AG20443 (cell line): ENCODE data around the gene ARID3A.
"Not testable (repeated sequence)": the region's sequence is repeated elsewhere in the genome, so short reads cannot be mapped to it uniquely, and the experiment has no call there.

Source experiments
- DNase-seq: peaks from one replicate; pipeline ENCODE4 v3.0.0; 2012; ENCODE audit warnings: low spot score, mixed read lengths

ARID3A gene

DNA sequence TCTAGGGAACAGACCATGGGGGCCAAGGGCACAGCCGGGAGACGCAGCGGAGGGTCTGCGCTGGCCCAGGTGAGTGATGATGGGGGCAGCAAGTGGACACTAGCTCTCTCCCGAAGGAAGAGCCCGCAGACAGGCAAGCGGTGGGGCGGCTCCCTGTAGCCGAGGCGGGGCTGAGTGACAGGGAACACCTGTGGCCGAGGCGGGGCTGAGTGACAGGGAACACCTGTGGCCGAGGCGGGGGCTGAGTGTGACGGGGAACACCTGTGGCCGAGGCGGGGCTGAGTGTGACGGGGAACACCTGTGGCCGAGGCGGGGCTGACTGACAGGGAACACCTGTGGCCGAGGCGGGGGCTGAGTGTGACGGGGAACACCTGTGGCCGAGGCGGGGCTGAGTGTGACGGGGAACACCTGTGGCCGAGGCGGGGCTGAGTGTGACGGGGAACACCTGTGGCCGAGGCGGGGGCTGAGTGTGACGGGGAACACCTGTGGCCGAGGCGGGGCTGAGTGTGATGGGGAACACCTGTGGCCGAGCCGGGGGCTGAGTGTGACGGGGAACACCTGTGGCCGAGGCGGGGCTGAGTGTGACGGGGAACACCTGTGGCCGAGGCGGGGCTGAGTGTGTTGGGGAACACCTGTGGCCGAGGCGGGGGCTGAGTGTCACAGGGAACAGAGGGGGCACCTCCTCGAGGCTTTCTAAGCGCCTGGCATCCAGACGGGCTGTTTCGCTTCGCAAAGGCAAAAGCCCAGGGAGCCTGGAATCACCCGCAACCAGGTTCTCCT, 34.2 kb upstream of the ARID3A start:
- DNase-seq, result not testable (repeated sequence)

GRCh38 chr19:892243-892893, 33.5 kb upstream of the ARID3A start:
- no peak for DNase-seq

- DNase-seq, result peak; percentile 99
These were observed 32.7 kb upstream of the ARID3A start, which contains the start of the genes MED16 and RNU6-9 for GRCh38 chr19:892894-893689. MED16 (minus strand) TSS chr19:893187; CDS start chr19:891131, 2,056 bp downstream. RNU6-9 (plus strand) TSS chr19:893484.

DNA sequence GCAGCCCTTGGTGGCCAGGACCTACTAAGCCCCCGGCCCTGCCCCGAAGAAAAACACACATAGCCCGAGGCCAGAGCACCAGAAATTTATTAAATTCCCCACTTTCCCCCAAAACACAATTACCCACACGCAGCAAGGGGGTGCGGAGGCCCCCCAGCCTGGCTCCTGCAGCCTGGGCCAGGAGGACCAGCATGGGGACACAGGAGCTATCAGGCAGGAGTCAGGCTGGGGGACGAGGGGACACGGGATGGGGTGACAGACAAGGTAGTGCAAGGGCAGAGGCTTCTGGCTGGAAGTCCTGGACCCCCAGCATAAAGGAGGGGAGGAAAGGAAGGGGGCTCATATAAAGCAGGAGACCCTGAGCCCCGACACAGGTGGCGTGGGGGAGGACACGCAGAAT, 29.4 kb upstream of the ARID3A start:
- DNase-seq, result no peak

- DNase-seq, result no peak
These were observed 28.8 kb upstream of the ARID3A start for GRCh38 chr19:896999-897398.

DNA sequence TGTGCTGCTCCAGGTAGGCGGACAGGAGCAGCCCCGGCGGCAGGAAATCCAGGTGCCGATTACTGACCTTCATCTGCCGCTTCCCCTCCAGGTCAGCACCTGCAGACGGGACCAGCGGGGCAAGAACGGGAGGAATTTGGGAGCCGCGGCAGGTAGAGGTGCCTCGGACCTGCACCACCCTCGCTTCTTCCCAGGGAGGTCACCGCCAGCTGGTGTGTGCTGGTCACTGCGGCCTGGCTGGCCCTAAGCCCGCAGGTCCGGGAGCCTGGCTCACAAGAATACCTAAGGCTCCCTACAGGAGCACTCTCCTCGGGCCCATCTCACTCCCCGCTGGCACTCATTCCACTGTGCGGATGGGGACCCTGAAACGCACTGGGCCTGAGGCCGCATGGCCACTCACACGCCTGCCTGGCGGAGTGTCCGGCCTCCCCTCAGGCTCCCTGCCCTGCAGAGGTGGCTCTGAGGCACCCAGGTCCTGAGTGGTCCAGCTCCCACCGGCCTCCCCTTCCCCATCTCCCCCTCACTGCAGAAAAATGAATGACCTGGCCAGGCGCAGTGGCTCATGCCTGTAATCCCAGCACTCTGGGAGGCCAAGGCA, 28.3 kb upstream of the ARID3A start:
- DNase-seq, result no peak

DNA sequence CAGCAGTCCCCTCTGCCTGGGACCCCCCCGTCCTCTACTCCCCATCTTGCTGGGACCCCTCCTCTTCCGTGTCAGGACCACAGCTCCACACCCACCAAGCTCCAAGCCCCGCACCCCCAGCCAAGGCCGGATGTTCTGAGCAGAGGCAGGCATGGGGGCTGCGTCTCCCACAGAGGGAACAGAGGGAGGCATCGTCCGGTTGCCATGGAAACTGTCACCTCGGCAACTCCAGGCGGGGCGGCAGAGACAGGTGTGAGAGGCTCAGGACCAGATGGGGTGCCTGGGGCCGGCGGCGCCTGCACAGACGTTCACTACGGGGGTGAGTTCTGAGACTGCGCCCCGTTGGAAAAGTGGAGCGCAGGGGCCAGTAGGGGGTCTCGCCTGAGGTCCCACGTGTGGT, 27.2 kb upstream of the ARID3A start:
- no peak for DNase-seq

GRCh38 chr19:899336-900042, 26.3 kb upstream of the ARID3A start:
- no peak for DNase-seq

- DNase-seq, result no peak
These were observed 25.9 kb upstream of the ARID3A start for GRCh38 chr19:900043-900301.

- DNase-seq, result peak; percentile 54
These were observed 25.3 kb upstream of the ARID3A start for GRCh38 chr19:900302-901111.

GRCh38 chr19:901216-902092, 24.4 kb upstream of the ARID3A start:
- DNase-seq, result no peak

DNA sequence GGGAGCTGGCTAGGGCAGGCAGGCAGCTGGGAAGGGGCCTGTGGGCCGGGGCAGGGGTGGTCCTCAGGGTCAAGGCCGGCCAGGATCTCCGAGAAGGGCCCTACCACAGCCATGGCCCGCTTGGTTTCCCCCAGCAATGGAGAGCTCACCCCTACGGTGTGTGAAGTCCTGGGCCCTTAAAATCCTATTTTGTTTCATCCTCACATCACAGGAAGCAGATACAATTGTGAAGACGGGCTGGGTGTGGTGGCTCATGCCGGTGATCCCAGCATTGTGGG, 23.8 kb upstream of the ARID3A start:
- DNase-seq, result no peak

DNA sequence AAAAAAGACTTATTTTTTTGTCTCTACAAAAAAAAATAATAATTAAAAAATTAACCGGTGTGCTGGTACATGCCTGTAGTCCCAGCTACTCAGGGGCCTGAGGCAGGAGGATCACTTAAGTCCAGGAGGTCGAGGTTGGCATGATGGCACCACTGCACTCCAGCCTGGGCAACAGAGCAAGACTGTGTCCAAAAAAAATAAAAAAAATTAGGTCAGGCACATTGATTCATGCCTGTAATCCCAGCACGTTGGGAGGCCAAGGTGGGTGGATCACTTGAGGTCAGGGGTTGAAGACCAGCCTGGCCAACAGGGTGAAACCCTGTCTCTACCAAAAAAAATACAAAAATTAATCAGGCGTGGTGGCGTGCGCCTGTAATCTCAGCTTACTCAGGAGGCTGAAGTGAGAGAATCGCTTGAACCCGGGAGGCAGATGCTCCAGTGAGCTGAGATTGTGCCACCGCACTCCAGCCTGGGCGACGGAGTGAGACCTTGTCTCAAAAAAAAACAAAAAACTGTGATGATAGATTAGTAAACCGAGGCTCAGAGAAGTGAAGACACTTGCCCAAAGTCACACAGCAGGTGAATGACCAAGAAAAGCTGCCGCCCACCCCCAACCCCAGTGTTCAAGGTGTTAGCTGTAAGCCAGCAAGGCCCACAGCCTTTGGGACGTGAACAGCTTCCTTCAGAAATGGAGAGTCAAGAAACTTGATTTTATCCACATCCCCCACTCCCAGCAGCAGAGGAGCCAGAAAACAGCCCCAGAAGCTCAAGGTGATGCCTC, 23.2 kb upstream of the ARID3A start:
- DNase-seq, result no peak

DNA sequence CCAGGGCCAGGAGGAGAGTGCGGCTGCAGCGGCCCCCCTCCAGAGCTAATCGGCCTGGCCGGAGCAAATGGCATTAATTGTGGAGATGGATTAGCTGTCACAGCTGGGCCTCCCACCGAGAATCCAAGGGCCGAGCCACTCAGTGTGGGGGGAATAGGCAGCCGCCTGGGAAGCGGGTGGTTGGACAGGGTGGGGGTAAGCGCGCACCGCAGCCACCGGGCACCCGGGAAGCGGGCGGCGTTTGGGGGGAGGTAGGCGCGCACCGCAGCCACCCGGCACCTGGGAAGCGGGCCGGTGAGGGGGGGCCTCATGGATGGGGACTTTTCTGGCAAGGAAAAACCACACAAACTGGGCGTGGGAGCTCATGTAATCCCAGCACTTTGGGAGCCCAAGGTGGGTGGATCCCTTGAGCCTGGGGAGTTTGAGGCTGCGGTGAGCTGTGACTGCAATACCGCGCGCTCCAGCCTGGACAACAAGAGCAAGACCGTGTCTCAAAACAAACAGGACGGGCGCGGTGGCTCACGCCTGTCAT, 22.5 kb upstream of the ARID3A start:
- DNase-seq, result no peak

DNA sequence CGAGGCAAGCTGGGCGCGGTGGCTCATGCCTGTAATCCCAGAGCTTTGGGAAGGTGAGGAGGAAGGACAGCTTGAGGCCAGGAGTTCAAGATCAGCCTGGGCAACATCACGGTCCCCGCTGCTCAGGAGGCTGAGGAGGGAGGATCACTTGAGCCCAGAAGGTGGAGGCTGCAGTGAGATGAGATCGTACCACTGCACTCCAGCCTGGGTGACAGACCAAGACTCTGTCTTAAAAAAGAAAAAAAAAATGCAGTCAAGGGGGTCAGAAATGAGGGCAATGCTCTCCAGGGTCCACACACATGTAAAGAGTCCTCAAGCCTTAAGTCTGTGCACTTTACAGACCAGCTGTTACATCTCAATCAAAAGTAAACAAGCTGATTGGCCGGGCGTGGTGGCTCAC, 21.3 kb upstream of the ARID3A start:
- no peak for DNase-seq

- no peak for DNase-seq
These were observed 19.4 kb upstream of the ARID3A start for GRCh38 chr19:906480-906879.

DNA sequence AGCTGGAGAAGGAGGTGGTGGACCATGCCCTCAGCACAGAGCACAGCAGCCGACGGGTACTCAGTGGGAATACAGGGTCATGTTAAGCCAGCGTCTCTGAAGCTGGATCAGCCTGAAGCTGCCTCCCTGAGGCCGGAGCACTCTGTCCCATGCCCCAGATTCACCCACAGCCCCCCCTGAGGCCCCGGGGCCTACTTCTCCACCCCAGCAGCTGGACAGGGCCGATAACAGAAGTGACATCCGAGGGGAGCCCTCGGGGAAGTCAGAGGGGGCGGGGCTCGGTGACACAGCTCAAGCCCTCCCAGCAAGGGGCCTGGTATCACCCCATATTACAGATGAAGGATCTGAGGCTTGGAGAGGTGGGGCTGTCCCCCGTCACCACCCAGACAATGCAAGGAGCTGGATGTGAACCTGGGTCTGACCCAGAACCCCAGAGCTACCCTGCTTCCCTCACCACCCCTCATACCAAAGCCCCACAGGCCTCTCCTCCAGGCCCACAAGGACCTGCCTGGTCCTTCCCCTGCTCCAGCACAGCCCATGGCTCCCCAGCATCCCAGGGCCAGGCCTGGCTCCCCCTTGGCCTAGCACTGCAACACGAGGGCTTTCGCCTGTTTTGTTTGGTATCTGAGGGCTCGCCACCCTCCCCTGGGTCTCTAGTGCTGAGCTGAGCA, 18.5 kb upstream of the ARID3A start:
- DNase-seq, result no peak

GRCh38 chr19:911197-912033, 14.4 kb upstream of the ARID3A start:
- DNase-seq, result no peak
